ENCODE data around the gene ZNF446. TPM values are rescaled to one million over a fixed set of nuclear protein-coding genes. Genes with fewer than 3 reads are reported as not detected.

Gene ZNF446
- total and polyA plus RNA-seq, 9 of the 15 experiments (the other 6 are each of a cell fraction or from before 2014, with no cell fraction given): 0.07 to 4.8 (median 1.2) TPM

- TF ChIP-seq, protein P1, sequence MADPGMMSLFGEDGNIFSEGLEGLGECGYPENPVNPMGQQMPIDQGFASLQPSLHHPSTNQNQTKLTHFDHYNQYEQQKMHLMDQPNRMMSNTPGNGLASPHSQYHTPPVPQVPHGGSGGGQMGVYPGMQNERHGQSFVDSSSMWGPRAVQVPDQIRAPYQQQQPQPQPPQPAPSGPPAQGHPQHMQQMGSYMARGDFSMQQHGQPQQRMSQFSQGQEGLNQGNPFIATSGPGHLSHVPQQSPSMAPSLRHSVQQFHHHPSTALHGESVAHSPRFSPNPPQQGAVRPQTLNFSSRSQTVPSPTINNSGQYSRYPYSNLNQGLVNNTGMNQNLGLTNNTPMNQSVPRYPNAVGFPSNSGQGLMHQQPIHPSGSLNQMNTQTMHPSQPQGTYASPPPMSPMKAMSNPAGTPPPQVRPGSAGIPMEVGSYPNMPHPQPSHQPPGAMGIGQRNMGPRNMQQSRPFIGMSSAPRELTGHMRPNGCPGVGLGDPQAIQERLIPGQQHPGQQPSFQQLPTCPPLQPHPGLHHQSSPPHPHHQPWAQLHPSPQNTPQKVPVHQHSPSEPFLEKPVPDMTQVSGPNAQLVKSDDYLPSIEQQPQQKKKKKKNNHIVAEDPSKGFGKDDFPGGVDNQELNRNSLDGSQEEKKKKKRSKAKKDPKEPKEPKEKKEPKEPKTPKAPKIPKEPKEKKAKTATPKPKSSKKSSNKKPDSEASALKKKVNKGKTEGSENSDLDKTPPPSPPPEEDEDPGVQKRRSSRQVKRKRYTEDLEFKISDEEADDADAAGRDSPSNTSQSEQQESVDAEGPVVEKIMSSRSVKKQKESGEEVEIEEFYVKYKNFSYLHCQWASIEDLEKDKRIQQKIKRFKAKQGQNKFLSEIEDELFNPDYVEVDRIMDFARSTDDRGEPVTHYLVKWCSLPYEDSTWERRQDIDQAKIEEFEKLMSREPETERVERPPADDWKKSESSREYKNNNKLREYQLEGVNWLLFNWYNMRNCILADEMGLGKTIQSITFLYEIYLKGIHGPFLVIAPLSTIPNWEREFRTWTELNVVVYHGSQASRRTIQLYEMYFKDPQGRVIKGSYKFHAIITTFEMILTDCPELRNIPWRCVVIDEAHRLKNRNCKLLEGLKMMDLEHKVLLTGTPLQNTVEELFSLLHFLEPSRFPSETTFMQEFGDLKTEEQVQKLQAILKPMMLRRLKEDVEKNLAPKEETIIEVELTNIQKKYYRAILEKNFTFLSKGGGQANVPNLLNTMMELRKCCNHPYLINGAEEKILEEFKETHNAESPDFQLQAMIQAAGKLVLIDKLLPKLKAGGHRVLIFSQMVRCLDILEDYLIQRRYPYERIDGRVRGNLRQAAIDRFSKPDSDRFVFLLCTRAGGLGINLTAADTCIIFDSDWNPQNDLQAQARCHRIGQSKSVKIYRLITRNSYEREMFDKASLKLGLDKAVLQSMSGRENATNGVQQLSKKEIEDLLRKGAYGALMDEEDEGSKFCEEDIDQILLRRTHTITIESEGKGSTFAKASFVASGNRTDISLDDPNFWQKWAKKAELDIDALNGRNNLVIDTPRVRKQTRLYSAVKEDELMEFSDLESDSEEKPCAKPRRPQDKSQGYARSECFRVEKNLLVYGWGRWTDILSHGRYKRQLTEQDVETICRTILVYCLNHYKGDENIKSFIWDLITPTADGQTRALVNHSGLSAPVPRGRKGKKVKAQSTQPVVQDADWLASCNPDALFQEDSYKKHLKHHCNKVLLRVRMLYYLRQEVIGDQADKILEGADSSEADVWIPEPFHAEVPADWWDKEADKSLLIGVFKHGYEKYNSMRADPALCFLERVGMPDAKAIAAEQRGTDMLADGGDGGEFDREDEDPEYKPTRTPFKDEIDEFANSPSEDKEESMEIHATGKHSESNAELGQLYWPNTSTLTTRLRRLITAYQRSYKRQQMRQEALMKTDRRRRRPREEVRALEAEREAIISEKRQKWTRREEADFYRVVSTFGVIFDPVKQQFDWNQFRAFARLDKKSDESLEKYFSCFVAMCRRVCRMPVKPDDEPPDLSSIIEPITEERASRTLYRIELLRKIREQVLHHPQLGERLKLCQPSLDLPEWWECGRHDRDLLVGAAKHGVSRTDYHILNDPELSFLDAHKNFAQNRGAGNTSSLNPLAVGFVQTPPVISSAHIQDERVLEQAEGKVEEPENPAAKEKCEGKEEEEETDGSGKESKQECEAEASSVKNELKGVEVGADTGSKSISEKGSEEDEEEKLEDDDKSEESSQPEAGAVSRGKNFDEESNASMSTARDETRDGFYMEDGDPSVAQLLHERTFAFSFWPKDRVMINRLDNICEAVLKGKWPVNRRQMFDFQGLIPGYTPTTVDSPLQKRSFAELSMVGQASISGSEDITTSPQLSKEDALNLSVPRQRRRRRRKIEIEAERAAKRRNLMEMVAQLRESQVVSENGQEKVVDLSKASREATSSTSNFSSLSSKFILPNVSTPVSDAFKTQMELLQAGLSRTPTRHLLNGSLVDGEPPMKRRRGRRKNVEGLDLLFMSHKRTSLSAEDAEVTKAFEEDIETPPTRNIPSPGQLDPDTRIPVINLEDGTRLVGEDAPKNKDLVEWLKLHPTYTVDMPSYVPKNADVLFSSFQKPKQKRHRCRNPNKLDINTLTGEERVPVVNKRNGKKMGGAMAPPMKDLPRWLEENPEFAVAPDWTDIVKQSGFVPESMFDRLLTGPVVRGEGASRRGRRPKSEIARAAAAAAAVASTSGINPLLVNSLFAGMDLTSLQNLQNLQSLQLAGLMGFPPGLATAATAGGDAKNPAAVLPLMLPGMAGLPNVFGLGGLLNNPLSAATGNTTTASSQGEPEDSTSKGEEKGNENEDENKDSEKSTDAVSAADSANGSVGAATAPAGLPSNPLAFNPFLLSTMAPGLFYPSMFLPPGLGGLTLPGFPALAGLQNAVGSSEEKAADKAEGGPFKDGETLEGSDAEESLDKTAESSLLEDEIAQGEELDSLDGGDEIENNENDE (IDR thresholded peaks at IDR 0.05; ENCODE audit: low read depth, low read length): peak; percentile 50
- no peak for TF ChIP-seq ZNF551 (CRISPR knock-in tag; IDR thresholded peaks at IDR 0.05)
- no peak for TF ChIP-seq ZNF77 (CRISPR knock-in tag; IDR thresholded peaks at IDR 0.05)
- TF ChIP-seq THRAP3 (IDR thresholded peaks at IDR 0.05; ENCODE audit: borderline replicate concordance): no peak
- TF ChIP-seq HMG20B (CRISPR knock-in tag; IDR thresholded peaks at IDR 0.05): no peak
- no peak for TF ChIP-seq ZNF3 (CRISPR knock-in tag; IDR thresholded peaks at IDR 0.05)
- TF ChIP-seq TCFL5 (CRISPR knock-in tag; conservative IDR thresholded peaks at IDR 0.05): no peak
- peak; percentile 27 for TF ChIP-seq SP2 (IDR thresholded peaks at IDR 0.05; ENCODE audit: extremely low read depth, low read depth, low read length, poor library complexity, severe bottlenecking)
- 0 out of 2 replicates have a peak, but pooled peaks have one; percentile 53 for TF ChIP-seq RUNX1 (IDR thresholded peaks at IDR 0.05; ENCODE audit: low read depth)
- TF ChIP-seq ZSCAN29 (IDR thresholded peaks at IDR 0.05): no peak
- TF ChIP-seq RFX5 (IDR thresholded peaks at IDR 0.05; ENCODE audit: low read depth, low read length): no peak
- TF ChIP-seq NR3C1 (CRISPR knock-in tag; IDR thresholded peaks at IDR 0.05): no peak
- no peak for TF ChIP-seq ZNF512 (tag; IDR thresholded peaks at IDR 0.05)
- no peak for TF ChIP-seq EZH2 (IDR thresholded peaks at IDR 0.05; ENCODE audit: borderline replicate concordance, low read depth, low read length)
- no peak for TF ChIP-seq PCBP2 (IDR thresholded peaks at IDR 0.05; ENCODE audit: low read depth, low read length, poor library complexity, severe bottlenecking)
Observed at GRCh38 chr19:58499021-58499927, 23.1 kb downstream of the ZNF446 start (continued).
